Measurements from ENCODE around the gene FCMR. TPM values are rescaled to one million over a fixed set of nuclear protein-coding genes. Genes with fewer than 3 reads are reported as not detected.

Gene FCMR, protein sequence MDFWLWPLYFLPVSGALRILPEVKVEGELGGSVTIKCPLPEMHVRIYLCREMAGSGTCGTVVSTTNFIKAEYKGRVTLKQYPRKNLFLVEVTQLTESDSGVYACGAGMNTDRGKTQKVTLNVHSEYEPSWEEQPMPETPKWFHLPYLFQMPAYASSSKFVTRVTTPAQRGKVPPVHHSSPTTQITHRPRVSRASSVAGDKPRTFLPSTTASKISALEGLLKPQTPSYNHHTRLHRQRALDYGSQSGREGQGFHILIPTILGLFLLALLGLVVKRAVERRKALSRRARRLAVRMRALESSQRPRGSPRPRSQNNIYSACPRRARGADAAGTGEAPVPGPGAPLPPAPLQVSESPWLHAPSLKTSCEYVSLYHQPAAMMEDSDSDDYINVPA
- polyA plus RNA-seq (2013, experiment 1 of 2; ENCODE audit: insufficient read length), result 0.54 TPM
- polyA plus RNA-seq (2013, experiment 2 of 2; ENCODE audit: insufficient read length), result 0.77 TPM

DNA sequence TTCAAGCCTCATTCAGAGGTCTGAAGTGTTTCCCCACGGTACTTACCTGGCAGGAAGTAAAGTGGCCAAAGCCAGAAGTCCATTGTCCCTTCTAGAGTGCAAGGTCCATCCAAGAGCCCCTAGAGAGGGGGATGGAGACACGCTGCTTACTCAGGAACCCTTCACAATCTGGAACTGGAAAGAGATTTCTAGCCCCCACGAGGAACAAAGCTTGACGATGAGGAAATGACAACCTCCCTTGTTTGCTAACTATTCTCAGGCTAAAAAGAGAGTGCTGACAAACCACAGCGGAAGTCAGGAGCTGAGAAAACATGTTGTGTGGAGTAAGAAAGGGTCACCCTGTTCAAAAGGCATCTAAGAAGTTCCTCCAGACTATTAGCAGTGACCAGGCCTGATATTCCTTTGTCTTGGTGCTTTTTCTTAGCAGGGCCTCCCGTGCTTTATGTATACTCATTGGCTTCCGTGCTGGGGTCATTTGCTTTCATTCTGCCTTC, at the start of gene FCMR:
Gene FCMR, minus strand, starts transcription at position 170 of the 494 bp plus-strand sequence. Its CDS starts 87 bp downstream, at position 83.
- no peak for DNase-seq

DNA sequence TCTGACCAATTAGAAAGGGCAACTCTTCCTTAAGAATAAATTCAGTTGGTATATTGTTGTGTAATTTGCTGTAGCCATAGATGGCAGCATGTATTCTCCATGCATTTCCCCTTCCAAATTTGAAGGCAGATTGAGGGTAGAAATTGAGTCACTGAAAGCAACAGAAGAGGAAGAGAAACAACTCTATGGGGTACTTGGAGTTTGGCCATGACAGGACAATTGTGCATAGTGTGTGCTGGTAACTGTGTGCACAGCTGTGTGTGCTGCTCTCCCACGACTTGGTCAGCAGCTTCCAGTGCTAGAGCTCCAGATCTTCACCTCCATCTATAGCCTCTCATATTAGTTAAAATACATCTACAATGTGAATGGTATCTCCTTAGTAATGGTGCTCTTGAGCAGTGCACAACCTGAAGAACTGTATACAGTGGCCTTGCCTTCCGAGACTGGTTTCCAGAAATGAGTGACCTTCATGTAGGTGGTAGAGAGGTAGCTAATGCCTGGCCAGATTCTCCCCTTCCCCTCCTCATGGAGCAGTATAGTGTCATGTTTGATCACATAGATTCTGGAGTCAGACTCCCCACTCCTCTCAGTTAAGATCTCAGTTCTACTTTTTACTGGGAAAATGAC, 49.4 kb upstream of the FCMR start:
- no peak for DNase-seq

DNA sequence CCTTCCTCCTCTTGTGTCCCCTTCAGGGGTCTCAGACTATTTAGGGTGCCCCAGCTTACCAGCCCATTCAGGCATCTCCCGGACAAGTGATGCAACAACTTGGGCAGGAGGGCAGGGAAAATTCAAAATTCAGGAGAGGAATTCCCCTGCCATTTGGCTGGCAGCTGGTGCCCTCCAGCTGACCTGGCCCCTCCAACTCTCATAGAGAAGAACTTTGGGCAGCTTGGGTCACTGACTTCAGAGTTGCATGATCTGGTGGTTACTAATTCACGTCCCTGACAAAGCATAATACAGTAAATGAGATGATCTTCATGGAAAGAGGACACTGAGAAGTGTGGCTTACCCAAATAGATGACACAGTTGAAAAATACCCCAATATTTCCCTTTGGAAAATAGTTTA, 48.7 kb upstream of the FCMR start, which contains the start of gene FCAMR:
Gene FCAMR, minus strand, starts transcription at position 15 of the 400 bp plus-strand sequence. CDS start 335 bp downstream, outside the sequence.
- DNase-seq, result no peak

DNA sequence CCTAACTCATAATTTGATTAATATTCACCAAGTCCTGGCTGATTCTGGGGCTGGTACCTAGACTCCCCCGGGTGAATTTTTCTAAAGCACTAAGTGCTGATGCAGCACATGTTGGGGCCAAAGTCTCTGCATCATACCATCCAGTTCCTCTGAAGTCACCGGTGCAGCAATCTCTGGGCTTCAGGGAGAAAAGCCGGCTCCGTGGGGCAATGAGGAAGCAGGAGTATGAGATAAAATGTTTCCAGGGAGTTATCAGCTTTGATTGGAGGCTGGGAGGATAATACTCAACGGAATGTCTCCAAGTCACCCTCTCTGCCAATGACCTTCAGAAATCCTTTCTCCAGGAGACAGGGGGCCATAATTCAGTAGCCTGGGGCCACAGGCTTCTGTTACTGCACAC, 47.3 kb upstream of the FCMR start:
- no peak for DNase-seq

DNA sequence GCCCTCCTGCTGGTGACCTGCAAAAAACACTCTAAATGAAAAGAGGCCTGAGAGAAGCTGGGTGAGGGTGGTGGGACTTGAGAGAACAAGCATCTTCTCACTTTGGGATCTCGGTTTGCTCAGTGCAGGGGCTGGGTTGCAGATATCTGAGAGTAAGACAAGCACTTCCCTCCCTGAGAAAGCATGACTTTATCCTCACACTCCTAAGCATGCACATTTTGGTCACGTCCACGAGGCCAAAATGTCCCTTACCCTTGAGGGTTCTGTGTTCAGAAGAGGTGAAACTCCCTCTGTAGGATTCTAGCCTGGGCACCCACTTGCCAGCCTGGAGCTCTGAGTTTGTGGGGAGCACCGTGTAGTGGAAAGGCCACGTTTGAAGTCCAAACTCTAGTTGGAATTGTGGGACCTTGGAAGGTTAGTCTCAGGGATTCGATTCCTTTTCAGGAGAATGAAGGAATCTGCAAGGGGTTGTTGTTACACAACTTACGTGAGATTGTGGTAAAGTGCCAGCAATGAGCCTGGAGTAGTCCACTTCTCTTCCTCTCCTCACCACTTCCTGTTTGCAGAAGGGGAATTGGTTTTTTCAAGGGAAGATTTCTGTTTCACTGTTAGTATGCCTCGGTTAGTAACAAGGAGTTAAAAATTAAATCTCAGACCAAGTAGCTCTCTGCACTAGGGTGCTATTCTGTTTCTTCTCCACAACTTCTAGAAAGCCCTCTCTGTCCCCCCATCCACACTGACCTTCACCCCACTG, 45.5 kb upstream of the FCMR start:
- peak; percentile 8 for DNase-seq

DNA sequence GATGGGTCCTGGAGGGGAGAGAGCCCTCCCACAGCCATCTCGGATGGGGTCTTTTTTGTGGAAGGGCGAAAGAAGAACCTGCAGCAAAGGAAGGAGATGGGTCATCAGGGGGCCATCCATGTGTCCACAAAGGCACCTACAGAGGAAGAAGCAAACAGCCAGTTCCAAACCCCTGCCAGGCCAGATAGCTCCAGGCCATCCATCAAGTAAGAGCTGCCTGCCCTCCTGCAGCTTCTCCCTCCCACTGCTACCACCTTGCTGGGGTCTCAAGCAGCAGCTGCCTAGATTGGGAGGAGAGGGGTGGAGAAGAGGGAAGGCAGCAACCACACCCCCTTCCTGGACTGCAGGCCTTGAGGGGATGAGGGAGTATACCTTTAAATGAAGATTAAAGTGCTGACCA, 44.0 kb upstream of the FCMR start:
- DNase-seq, result no peak

DNA sequence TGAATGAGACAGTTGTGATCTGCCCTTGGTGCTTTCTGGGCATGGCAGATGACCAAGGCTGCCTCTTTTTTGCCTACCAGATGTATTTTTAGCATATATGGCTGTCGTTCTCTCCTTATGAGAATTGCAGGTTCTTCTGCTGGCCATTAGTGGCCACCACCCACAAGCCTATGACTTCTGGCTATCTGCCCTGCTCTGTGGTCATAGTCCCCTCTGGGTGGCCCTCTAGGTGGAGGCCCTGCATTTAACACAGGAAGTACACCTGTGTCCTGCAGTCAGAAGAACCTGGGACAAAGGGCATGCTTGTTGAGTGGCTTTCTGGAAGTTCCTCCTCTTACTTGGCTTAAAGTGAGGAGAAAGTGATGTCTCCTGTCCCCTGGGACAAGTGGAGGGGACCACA, 42.0 kb upstream of the FCMR start:
- no peak for DNase-seq

DNA sequence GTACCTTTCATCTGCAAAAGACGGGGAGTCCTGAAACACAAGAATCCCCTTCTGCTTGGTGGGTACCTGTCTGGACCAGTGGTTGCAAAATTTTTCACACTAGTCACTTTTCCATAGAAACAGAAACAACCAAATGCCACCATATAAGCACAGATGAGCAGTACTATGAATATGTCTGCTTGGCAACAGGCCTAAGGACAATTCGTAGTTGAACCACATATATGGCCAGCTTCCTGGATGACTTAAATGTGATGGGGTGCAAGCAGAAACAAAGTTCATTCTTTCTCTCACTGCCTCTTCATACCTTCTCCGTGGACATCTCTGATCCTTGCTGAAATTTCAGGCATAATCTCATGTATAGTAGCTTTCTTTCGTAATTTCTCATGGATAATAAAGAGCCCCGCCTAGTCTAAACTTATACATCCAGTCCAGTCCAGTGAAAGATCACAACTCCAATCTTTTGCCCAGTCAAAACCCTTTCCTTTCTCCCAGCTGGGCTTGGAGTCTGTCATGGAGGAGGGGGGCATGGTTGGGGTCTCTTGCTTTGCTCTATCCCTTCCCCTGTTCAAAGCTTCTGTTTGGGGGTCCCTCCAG, 41.5 kb upstream of the FCMR start:
- DNase-seq, result peak; percentile 16

DNA sequence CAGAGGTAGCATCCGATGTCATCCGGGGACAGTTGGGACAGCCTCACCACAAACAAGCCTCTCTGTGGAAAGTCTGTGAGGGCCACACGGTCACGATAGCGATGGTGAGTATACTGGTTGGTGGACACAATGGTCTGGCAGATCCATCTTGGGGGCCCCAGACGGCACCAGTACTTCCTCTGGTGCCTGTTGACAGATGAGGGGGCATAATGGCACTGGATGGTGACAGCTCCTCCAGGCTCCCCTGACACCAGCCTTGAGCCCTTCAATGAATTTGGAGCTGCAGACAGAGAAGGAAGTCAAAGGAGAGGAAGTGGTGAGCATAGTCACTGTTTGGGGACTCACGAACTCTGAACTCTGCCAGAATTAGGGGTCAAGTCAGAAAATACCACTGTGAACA, 40.5 kb upstream of the FCMR start:
- no peak for DNase-seq

DNA sequence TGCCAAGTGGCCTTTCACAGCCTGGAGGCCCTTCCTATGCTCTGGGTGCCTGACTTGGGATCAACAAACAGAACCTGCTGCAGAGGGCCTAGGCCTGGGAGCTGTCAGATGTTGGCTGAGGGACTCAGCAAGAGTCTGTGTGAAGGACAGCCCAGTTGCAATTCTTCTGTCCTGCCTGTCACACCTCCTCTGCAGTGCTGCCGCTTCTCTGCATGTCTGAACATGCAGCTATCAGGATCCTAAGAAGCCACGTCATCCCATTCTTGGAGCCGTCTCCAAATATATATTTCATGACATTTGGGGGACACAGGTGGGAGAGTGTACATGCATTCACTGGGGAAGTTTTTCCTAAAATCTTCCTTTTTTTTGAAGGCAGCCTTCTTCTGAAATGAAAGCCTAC, 39.9 kb upstream of the FCMR start:
- no peak for DNase-seq

DNA sequence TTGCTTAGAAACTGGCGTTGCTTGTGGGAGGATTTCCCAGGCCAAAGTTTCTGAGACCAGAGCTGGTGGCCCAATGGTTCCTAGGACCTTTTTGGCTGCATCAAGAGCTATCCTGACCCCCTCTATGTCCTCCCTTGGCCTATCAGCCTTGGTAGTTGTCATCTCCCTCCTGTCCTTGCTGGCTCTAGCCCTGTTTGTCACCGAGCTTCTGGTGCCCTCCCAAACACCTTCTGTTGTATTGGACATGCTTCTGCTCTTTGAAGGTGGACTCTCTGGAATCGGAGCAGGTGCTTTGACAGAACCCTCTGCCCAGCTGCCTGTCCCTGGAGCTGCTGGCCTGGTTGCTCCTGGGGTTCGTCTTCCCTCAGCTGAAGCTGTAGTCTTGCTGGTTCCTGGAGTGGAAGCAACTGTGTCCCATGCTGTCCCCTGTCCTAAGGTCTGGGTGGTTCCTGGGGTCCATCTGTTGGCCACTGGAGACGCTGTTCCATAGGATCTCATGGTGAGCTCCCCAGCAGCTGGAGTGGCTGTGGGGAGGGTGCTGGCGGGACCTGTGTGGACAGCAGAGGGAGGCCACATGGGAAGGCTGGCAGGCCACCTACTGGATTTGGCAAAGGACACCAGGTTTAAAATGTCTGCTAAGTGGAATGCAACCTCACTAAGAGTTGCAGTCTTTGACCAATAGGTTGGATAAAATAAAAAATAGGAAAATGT, 39.1 kb upstream of the FCMR start:
- DNase-seq, result no peak

DNA sequence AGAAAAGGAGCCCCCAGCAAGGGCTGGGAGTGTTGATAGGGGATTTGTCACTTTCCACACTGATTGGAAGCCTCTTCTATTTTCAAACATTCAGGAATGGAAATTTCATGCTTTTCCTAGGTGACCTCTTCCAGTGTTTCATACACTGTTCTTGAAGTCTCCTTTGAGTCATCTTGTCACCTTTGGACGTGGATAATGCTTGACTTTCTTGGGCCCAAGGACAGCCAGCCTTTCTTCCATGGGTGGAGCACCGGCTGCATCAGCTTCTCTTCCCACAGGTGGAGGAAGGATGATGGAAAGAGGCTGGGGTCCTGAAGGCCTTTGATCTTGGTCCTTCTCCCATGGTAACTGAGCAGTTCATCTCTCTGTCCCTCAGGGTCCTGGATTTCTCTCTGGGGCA, 36.4 kb upstream of the FCMR start:
- no peak for DNase-seq

DNA sequence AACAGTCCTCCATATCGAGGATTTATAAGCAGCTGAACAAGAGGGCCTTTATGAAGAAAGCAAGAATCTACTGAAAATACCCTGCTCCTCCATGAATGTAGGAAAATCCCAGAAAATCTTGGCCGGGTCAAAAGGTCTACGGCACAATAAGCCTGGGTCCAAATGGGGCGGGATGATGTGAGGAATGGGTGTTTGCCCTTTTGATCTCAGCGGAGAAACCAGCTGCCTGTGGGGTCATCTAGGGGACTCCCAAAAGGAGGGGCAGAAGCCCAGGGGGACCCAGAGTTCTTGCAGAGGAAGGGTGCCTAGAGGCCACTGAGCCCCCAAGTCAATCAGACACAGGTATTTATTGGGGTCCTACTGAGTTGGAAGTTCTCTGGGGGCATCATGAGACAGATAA, 35.9 kb upstream of the FCMR start:
- no peak for DNase-seq

DNA sequence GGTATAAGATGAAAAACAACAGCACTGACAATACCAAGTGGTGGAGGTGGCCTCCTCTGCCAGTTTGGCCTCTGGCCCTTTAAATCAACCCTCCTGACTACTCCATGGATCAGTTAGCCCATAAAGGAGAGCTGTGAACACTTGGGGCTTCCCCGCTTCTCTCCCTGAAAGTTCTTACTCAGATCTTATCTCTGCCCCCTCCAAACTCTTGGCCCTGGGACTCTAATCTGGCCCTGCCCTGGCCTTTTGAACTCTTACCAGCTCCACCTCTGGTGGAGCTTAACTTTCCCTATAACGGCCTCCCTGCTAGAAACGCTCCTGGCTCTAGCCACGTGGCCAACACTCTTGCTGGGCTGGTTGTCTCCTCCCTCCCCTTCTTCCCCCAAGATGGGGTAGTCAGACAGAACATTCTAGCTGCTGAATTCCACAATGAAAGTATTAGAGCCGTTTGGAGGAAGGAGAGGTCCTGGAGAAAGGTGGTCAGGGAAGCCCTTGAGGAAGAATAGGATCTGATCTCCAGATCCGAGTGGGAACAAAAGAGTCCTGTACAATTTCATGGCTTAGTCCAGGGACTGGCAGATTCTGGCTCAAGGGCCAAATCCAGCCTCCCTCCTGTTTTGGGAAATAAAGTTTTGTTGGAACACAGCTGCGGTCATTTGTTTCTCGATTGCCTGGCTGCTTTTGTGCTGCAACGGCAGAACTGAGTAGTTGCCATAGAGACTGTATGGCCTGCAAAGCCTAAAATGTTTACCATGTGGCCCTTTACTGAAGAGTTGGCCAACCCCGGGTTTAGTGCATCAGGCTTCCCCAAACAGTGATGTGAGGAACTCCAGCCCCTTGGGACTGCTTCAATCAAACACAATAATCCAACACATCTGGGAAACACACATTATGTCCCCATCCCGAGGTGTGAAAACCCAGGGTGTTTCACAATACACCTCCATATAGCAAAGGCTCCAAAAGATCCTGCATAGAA, 34.0 kb upstream of the FCMR start:
- no peak for DNase-seq

DNA sequence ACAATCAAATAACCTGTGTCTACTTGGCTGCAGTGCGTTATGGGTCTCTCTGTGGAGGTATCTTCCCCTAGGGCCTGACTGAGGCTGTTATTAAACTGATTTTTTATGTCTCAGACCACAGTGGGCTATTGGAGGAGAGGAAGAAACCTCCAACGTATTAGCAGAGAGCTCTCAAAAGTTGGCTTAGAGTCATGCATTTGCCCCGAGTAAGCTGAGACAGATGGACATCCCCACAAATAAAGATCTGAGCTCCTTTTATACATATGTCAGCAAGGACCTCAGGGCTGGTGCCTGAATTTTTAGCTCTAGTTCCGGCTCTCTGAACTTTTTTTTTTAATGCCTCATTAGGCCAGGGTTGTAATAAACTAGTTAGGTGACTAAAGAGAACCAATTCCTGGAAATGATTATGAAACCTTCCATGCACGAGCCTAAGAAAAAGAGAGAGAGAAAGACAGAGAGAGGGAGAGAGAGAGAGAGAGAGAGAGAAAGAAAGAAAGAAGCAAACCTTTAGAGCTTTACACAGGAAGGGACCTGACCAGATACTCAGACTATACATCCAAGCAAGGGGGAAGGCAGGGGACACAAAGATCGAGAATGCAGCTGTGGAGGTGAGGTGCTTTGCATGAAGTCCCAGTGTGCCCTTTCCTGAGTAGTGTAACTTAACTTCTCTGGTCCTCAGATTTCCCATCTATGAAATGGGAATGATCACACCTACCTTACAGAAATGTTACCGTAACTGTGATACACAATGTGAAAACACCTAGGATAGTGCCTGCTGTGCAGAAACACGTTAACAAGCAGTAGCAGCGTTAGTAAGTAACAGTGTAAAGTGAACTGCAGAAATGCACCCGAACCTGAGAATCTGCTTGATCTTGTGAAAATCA, 33.0 kb upstream of the FCMR start:
- no peak for DNase-seq

DNA sequence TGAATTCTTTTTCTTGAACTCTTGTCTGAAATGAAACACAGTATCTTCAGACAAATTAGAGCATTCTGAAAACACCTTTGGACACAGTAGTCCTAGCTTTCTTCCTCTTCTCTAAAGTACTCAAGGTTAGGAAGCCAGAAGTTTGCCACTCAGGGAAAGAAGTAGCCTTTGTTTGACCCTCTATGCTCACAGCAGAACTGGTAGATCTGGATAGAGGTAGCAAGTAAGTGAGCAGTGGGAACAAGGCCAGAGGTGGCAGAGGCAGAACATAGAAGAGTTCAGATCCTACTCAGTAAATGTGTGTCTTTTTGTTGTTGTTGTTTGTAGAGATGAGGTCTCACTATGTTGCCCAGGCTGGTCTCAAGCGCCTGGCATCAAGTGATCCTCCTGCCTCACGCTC, 31.9 kb upstream of the FCMR start:
- DNase-seq, result no peak

DNA sequence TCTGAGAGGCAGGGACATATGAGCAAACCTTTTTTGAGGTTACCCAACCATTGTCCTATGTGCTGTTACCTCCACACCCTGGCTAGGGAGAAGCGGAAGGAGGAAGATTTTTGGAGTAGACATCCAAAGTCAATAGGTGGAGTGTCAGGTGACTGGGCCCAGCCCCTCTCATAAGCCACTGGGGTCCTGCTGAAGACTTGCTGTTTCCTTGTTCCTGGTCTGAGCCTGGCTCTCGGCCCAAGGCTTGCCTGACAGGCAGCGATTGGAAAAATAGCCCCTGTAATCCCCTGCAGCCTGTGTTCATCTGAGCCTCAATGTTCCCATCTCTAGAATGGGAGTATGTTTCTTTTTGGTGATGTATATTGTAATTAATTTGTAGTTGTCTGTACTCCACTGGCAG, 31.4 kb upstream of the FCMR start:
- no peak for DNase-seq

DNA sequence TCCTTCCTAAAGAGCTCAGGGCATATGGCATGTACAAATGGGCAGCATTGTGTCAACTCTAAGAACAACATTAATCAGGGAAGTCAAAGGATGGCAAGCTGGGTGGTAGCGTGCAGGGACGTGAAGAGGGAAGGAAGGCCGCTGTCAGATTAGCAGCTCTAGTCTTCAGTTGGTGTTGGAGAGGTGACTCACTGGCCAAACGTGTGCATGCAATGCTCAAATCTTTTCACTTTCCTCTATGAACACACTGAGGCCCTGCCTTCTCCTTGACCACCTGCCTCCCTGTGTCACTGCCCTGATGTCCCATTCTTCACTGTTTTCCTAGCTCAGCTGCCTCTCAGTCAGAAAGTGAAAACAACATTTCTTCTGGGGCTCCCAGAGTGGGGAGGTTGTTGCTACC, 30.4 kb upstream of the FCMR start:
- DNase-seq, result no peak

DNA sequence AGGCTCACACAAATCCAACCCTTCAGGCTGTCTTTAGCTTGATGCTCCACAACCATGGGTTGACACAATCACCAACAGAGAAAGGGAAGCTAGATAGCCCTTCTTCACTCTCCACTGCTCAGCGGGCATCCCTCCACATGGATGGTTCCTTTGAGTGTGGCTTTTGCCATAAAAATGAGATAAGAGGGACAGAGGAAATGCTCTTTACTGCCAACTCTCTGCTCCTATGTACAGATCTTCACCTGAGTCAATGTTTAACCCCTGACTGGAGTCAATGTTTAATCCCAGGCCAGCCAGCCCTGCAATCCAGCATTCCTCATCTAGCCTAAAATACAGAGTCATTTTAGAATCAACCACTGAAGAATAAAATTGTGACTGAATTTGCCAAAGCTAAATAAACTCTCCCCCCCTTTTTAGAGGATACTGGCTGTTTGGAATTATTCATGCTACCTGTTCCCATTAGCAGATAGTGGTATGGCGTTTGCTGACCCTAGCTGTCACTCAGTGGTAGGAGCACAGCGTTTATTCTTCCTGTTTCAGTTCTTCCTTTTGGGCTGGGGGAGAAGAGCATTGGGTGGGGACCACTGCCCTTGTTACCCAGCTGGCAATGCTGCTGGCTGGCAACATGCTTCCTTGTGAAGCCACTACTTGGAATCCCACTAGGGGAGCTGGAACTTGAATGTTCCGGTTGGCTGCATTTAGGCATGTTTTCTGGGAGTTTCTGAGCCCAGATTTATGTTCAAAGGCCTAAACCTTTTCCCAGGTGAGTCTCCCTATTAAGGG, 29.8 kb upstream of the FCMR start:
- DNase-seq, result no peak

Data from fibroblast of skin of back (primary cell).